Measurements from ENCODE around the gene PLEKHG5. TPM values are rescaled to one million over a fixed set of nuclear protein-coding genes. Genes with fewer than 3 reads are reported as not detected.

The PLEKHG5 gene
- total RNA-seq, 1 donor from 2014 or later: 32.4 TPM

DNA sequence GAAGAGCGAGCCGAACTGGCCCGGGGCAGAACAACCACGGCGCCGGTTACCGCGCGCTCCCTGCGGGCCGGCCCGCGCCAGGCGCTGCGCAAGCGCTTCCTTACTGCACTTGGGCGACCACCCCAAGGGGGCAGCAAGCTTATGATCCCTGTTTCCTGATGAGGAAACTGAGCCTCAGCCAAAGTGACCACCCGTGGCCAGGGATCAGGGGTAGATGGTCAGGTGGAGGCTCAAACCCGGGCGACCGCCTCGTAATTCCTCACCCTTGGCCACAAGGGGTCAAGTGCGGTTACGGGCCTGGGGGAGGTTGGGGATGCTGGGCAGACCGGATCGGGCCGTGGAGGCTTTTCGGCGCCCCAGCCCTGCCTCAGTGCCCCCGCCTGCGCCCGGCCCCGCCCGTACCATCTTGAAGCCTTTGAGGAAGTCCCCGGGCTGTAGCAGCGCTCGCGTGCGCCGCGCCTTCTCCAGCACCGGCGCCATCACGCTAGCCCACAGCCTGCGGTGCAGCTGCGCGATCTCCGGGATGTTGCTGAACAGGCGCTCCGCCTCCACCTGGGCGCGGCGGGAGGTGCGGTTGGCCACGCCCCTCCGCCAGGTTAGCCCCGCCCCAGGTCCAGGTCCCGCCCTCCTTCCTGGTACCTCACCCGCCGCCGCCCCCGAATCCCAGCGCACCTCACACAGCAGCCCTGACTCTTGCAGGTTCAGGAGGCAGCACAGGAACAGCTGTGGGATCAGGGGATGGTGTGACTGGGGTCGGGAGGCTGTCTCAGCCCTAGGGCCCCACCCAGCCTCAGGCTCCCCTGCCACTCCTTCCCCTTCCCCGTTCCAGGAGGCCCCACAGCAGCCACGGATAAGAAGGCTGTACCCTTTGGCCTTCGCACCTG lies 20.1 kb downstream of the PLEKHG5 start:
- Mint-ChIP-seq H3K9me3 (ENCODE audit: low read depth) (no peaks in the 10 kb centered on the region), H3K36me3 (ENCODE audit: low read depth) (peaks cover 21% of the 10 kb centered on the region), H3K4me1 (ENCODE audit: low read depth) (no peaks in the 10 kb centered on the region), H3K4me3 (ENCODE audit: unreplicated experiment) (no peak overlapping the region), H3K27me3 (ENCODE audit: low read depth) (no peaks in the 10 kb centered on the region), H3K27ac (ENCODE audit: unreplicated experiment) (no peak overlapping the region)
- TF ChIP-seq CTCF (IDR thresholded peaks at IDR 0.05): no peak
- DNase-seq (ENCODE audit: low spot score): no peak

DNA sequence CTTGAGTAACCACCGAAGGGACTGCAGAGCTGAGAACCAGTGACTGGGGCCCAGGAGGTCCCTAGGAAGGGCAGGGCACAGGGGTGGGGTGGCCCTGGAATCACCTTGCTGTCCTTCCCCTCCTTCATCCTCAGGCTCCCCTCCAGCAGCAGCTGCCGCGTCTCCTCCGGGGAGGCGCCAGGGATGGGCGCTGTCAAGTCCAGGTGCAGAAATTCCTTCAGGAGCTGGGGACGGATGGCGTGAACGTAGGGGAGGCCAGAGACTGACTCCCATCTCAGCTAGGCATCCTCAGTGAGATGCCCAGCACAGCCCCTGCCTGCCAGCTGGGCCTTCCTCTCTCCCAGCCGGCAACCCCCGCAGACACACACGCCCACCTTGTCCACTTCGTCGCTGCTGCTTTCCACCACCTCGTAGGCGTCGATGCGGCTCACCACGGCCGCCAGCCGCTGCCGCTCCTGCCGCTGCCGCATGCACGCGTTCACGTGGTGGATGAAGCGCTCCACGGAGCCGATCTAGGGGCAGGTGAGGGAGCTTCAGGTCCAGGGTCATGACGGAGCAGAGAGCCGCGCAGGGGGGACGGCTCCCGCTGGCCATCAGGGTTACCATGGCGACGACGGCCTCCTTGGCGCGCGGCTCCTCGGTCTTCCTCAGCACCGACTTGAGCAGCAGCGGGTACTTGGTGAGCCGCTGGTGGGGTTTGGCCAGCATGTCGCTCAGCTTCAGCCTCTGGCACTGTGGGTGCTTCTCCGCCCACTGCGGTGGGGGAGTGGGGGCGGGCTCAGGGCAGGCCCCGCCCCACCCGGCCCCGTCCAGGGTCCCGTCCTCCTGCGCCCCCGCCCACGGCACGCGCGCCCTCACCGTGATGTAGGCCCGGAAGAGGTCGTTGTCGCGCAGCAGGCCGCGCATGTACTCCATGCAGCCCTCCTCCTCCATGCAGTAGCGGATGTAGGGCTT lies 21.1 kb downstream of the PLEKHG5 start:
- Mint-ChIP-seq H3K27me3 (ENCODE audit: low read depth) (no peaks in the 10 kb centered on the region), H3K4me3 (ENCODE audit: unreplicated experiment) (no peak overlapping the region), H3K27ac (ENCODE audit: unreplicated experiment) (no peak overlapping the region), H3K36me3 (ENCODE audit: low read depth) (peaks cover 21% of the 10 kb centered on the region), H3K4me1 (ENCODE audit: low read depth) (no peaks in the 10 kb centered on the region), H3K9me3 (ENCODE audit: low read depth) (no peaks in the 10 kb centered on the region)
- TF ChIP-seq CTCF (IDR thresholded peaks at IDR 0.05): no peak
- DNase-seq (ENCODE audit: low spot score): no peak

DNA sequence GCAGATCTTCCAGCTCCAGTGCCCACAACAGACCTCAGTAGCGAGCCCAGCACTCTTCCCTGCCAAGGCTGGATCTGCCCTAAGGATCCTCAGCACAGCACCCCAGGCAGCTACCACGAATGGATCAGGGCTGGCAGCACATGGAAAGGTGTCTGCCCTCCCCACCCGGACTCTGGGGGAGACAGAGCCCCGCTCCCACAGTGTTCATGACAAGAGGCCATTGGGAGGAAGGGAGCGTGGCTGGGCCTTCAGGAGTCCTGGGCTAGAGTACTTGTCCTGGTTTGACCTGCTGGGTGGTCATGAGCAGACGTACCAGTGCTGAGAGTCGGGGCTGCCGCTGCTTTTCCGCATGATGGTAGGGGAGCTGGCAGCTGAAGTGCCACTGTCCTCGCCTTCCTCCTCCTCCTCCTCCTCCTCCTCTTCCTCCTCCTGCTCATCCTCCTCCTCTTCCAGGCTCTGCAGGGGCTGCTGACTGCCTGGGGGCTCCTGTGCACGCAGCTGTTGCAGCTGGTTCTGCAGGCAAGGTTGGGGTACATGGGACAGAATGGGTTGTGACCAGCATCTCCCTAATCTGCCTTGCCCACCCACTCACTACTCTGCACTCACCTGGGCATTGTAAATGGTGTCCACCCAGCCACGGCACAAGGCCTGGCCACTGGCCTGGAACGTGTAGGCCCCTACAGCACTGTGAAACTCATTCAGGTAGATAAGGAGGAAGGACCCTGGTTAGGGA lies 22.6 kb downstream of the PLEKHG5 start:
- TF ChIP-seq CTCF (IDR thresholded peaks at IDR 0.05): no peak
- Mint-ChIP-seq H3K4me3 (ENCODE audit: unreplicated experiment) (no peak overlapping the region), H3K9me3 (ENCODE audit: low read depth) (no peaks in the 10 kb centered on the region), H3K27ac (ENCODE audit: unreplicated experiment) (no peak overlapping the region), H3K27me3 (ENCODE audit: low read depth) (no peaks in the 10 kb centered on the region), H3K36me3 (ENCODE audit: low read depth) (peaks cover 22% of the 10 kb centered on the region), H3K4me1 (ENCODE audit: low read depth) (no peaks in the 10 kb centered on the region)
- DNase-seq (ENCODE audit: low spot score): no peak

- no peak for DNase-seq (ENCODE audit: low spot score)
- H3K36me3 Mint-ChIP-seq (ENCODE audit: low read depth): peaks cover 23% of the 10 kb centered on the region
- H3K27me3 Mint-ChIP-seq (ENCODE audit: low read depth): no peaks in the 10 kb centered on the region
- H3K4me3 Mint-ChIP-seq (ENCODE audit: unreplicated experiment): no peak overlapping the region
- no peak overlapping the region for H3K27ac Mint-ChIP-seq (ENCODE audit: unreplicated experiment)
- H3K9me3 Mint-ChIP-seq (ENCODE audit: low read depth): no peaks in the 10 kb centered on the region
- H3K4me1 Mint-ChIP-seq (ENCODE audit: low read depth): no peaks in the 10 kb centered on the region
- TF ChIP-seq CTCF (IDR thresholded peaks at IDR 0.05): no peak
These were observed 23.5 kb downstream of the PLEKHG5 start for GRCh38 chr1:6467744-6468688.

All from chondrocyte (in vitro differentiated cells).